NCI-H1092 treated with DMSO at 0.1 percent for 48 hours (cell line): ENCODE data around the gene C1QL1.
"Not testable (repeated sequence)": the region's sequence is repeated elsewhere in the genome, so short reads cannot be mapped to it uniquely, and the experiment has no call there.

ENCODE experiments used
- DNase-seq: peaks from one replicate; lab custom pipeline; 2025; lab: John Stamatoyannopoulos, UW

Gene C1QL1

DNA sequence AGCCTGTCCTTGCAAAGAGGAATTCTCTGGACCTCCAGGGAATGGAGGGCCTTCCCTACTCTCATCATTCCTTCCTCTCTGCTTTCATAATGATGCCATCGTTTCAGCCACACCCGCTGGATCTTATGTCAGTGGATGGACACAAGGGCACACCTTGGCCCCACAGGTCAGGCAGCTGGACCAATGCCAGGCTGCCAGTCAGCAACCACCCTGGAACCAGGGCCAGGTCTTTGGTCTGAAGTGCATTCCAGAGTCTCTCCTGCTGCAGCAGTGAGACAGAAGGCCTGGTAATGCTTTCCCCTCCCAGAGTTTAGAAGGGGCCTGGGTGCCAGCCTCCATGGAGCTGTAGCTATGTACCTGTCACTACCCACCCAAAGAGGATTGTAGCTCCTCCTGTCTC, 7.4 kb downstream of the C1QL1 start:
- DNase-seq, result no peak

DNA sequence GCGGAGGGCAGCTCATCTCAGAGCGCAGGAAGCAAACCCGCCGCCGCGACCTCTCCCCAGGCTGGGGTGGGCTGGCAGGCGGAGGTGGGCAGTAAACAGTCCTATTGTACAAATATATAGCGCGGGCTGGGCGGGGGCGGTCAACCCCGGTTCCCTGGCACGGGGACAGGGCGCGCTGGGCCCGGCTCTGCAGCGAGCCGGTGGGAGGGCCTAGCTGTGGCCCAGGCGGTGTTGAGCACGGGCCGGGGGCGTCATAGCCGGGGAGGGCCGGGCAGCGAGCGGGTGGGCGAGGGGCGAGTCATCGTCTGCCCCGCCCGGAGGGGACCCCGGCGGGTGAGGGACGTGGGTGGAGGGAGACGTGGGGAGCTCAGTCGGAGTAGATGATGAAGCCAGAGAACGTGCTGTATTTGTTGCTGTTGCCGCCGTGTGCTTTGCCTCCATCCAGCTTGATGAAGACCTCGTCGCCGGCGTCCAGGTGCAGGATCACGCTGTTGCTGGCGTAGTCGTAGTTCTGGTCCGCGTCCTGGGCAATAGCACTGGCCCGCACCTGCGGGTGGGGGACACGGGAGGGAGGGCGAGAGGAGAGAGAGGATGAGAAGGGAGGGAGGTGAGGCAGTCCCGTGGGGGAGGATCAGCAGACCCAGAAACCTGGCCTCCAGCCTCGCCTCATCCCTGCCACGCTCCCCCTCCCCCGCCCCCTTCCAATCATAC, 8.1 kb downstream of the C1QL1 start:
- DNase-seq, result no peak

- no peak for DNase-seq
Measured at GRCh38 chr17:44956998-44957981, 10.8 kb downstream of the C1QL1 start.

DNA sequence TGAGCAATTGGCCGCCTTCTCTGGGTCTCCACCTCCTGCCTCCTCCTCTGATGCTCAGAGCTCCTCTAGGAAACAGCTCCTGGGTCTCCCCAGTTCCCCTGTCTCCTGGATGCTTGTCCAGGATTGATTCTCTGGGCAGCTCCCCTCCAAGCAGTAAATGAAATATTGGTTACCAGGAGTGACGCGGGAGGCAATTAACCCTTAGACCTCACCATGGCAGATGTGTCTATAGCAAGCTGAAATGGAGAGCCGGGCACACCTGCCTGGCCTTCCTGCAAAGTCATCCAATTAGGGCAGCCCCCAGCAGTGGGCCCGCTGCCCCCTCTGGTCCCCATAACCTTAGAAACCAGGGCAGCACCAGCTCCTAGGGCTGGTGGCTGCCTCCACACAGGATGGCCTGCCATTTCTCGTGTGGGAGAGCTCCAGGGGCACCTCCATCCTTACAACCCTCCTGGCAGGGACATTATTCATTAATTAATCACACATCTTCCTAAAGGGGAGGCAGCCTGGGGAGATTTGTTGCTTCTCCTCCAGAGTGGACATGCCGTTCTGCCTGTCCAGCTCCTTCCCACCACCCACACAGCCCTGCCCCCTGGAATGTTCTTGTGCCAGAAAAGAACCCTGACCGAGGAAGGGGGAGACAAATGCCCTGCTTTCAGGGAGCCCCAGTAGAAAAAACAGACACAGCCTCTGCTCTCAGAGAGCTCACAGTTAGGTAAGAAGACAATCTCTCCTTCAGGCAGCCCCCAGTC, 12.3 kb downstream of the C1QL1 start:
- DNase-seq, result no peak

DNA sequence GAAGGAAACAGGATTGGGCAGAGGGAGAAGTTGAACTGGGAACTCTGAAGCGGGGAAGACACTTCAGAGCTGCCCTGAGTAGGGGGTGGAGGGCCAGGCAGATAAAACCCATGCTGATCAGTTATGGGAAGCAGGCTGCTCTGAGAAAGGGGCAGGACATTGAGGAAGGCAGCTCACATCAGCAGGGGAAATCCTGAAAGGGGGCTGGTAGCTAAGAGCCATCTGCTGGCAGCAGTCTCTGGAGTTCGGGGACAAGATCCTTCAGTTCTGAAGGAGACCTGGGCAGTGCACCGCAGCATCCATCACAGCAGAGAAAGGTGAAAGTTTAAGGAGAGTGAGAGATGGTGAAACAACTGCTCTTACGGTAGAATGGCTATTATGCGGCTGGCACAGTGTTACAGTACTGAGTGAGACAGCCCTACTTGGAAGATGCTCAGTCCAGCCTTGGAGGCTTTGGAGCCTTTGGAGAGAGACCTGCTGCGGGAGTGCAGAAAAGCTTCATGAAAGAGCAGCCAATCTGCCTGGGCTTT, 15.1 kb downstream of the C1QL1 start:
- no peak for DNase-seq

DNA sequence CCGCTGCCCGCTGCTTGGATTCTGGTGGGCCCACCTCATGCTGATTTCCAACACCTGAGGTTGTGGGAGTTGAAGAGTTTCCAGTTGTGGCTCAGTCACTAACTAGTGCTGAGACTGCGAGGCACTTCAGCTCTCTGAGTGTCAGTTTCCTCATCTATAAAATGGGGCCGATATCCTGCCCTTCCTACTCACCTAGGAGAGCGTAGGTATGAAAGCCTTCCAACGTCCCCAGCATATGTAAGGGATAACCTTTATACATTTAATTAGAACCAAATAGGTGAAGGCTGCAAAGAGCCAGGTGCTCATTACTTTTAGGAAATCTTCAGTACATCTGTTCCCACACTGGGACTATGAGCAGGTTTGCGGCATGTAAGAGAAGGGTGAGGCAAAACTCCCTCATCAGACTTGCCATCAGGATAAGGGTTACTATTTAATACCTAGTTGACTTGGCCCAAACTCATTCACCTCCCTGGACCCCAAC, 19.7 kb downstream of the C1QL1 start:
- no peak for DNase-seq

- peak; percentile 96 for DNase-seq
Measured at GRCh38 chr17:44947461-44948314, 20.4 kb downstream of the C1QL1 start, which contains the start of gene KIF18B. TSS of gene KIF18B (minus strand) at chr17:44947773. CDS start at chr17:44936344, 11,429 bp downstream.

DNA sequence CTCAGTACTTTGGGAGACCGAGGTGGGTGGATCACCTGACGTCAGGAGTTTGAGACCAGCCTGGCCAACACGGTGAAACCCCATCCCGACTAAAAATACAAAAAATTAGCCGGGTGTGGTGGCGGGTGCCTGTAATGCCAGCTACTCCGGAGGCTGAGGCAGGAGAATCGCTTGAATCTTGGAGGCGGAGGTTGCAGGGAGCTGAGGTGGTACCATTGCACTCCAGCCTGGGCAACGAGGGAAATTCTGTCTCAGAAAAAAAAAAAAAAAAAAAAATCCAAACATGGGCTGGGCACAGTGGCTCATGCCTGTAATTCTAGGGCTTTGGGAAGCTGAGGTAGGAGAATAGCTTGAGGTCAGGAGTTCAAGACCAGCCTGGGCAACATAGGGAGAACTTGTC, 22.5 kb downstream of the C1QL1 start:
- DNase-seq, result not testable (repeated sequence)

DNA sequence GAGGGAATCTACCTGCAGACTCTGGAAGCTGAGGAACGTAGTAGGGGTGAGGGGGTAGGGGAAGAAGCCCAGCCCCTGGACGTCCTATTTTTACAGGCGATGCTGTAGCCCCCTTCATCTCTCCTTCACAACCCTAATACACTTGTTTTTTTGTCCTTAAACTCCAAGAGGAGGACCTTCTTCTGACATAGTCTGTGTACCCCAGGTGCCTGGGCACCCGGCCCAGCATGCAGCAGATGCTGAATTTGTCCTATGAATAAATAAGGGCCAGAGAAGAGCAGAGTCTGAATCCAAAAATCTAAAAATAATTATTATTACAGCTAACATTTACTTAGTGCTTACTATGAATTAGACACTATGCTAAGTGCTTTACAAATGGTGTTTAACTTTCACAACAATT, 25.6 kb downstream of the C1QL1 start:
- no peak for DNase-seq

- DNase-seq, result no peak
Measured at GRCh38 chr17:44941712-44942331, 26.3 kb downstream of the C1QL1 start.

DNA sequence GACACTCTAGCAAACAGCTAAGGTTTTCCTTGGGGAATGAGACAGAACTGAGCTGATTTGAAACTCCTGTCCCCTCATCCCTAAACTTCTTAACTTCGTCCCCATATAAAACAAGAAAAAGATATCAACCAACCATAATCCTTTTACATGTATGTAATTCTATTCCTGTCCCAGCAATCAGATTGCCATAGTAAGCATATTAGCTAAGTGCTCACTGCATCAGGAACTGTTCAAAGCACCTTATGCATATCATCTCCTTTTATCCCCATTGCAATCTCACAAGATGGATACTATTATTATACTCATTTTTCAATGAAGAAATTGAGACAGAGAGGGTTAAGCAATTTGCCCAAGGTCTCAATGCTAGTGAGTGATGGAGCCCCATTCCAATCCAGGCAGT, 27.3 kb downstream of the C1QL1 start:
- DNase-seq, result no peak

DNA sequence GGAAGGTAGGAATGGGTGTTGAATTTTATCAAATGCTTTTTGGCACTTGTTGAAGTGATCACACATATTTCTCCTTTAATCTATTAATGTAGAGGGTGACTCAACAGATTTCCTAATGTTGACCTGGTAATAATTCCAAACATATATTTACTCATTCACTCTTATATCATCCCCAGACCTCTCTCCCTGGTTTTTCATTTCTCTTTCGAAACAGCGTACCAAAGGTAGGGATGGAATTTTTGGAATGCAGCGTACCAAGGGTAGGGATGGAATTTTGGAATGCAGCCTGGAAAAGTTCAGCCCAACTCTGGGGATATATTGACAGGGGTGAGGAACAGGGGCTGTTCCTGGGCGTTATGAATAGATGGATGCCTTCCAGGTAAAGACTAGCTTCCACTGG, 27.8 kb downstream of the C1QL1 start:
- DNase-seq, result no peak

- no peak for DNase-seq
Measured at GRCh38 chr17:44935116-44935515, 33.0 kb downstream of the C1QL1 start.

- DNase-seq, result no peak
Measured at GRCh38 chr17:44934745-44935105, 33.4 kb downstream of the C1QL1 start.

GRCh38 chr17:44933824-44934744, 34.0 kb downstream of the C1QL1 start:
- DNase-seq, result no peak

GRCh38 chr17:44932787-44933097, 35.4 kb downstream of the C1QL1 start:
- no peak for DNase-seq

DNA sequence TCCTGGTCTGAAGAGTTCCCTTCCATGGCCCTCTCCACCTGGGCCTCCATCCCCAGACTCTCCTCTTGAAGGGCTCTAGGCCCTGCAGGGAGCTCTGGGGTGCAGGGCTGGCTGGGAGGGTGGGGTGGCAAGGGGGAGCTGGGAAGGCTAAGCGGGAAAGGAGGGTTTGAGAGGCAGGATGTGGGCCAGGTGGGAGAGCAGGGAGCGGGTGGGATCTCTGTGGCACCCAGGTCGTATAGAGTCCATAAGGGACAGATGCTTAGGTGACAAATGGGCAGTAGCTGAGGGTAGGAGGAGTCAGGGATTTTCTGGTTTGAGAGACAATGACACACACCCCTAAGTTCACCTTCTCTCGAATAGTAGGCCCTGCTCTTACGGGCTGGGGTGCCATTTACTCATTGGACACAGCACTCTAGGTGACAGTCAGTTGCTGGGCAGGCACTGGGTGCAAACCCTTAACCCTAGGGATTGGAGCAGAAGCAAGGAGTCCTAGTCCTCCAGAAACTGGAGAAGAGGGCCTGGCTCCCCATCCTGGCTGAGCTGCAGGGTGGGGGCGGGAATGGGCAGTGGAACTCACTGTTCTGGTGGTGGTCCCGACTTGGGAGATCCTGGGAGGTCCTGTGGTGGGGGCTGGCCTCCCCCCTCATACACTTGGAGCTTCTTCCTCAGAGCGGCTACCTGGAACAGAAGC, 35.9 kb downstream of the C1QL1 start:
- DNase-seq, result no peak

DNA sequence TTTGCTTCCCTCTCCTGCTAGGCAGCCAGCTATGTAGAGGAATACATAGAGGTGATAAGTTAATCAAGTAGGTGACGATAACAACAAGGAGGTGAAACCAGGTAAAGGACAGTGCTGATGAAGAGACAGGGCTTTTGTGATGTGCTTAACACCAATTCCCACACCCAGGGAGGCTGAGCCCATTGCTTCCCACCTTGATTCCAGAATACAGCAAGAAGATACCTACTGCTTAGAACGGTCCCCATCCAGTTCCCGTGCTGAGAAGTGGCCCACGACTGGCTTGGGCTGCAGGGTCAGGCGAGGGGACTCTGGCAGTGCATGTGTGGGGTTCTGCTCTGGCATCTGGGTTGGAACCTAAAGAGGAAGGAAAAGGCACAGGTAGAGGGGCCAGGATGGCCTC, 36.7 kb downstream of the C1QL1 start:
- no peak for DNase-seq

DNA sequence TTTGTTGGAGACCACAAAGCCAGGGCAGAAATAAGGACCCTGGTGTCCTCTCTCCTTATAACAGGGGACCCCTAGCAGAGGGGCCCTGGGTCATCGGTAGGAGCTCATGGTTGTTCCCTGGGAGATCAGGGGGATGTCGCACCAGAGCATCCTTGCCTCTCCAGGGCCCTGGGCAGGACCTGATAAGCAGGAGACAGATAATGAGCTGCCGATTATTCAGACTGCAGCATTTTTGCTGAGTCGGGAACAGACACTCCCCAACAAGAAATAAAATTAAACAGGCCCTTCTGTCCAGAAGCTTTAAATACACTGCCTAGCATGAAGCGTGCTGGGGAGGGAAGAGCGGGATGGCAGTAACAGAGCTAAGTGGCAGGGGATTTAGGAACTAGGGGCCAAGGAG, 37.4 kb downstream of the C1QL1 start:
- no peak for DNase-seq
